ENCODE measurements around the gene RGS3.

DNA sequence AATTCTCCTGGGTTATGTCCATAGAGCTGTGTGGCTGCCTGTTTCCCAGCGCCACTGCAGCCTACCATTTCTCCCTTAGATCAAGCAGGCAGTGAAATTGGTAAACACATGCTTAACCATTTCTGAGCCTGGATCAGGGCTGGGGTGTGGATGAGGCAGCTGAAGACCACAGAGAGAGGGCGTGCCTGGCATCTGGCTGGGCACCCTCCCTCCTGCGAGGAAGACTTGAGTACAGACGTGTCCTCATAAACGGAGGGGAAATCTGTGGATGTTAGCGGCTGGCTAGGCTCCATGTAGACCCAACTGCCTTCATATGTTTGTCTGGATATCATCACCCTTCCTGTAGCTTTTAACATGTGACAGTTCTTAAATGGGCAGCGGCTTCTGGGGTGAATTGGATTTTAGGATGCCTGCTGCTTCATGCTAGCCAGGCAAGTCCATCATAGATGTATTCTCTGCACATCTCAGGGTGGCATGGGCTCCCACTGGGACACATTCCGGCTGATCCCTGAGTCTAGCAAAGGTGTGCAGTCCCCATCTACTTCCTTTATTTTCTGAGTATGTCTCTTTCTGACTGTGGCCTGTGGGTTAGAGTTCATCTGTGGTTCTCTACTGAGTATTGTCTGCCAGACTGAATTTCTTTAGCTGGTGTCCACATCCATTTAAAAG, 11.0 kb downstream of the RGS3 start:
- TF ChIP-seq POLR2A (IDR thresholded peaks at IDR 0.05; ENCODE audit: low read depth, low read length) (no peak), POLR2AphosphoS5 (IDR thresholded peaks at IDR 0.05; ENCODE audit: low read depth, low read length) (no peak), TAF1 (IDR thresholded peaks at IDR 0.05; ENCODE audit: borderline replicate concordance, low read depth, low read length) (no peak)
